ENCODE results near the gene GIT2. TPM values are rescaled to one million over a fixed set of nuclear protein-coding genes. Genes with fewer than 3 reads are reported as not detected.
A peak's percentile ranks its signal among the peaks of the same experiment; 100 is the strongest.
"Not testable (repeated sequence)": the region's sequence is repeated elsewhere in the genome, so short reads cannot be mapped to it uniquely, and the experiment has no call there.

The GIT2 gene
- polyA plus RNA-seq, 3 donors: 30.8 to 51.8 (median 48.9) TPM

DNA sequence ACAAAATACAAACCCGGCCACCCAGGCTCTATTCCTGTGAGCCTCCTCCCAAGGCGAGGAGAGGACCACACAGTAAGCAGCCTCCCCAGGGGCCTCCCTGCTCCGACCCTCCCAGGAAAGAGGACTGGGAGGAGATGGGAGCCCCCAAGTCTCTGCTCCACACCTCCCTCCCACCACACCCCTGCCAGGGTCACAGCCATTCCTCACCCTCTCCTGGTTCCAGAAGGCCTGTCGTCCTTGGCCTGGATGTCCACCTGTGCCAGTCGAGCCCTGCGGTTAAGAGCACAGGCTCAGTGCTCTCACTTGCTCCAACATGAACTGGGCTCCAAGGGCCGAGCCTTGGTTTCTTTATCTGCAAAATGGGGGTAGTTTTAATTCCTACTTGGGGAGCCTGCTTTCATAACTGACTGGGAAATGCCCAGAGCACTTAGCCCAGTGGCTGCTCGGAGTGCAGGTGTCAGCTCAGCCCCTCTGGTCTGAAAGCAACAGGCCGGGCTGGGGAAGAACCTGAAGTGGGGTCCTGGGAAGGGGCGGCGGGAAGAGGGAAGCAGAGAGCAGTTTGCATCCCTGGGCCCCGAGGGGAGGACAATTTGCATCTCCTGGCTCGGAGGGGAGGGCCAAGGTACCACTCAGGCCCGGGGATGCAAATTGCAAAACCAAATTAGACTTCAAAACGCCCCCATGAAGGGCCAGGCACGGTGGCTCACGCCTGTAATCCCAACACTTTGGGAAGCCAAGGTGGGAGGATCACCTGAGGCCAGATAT is 72.5 kb downstream of the GIT2 start:
- no peak for DNase-seq

DNA sequence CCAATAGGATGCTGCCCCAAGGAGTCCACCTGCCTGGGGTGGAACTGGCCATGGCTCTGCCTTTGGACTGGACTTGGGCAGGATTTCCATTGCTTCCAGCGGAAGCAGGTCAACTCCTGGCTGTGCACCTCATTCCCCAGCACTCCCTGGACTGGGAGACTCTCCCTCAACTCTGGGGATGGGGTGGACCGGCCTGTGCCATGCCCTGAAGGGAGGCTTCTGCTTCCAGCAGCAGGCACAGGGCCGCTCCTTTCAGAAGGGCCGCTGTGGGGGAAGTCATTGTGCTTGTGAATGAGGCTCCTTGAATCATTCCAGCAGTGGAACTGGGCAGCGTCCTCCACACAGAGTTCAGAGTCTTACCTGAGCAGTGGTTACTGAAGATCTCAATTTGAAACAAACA is 73.1 kb downstream of the GIT2 start:
- DNase-seq: no peak

DNA sequence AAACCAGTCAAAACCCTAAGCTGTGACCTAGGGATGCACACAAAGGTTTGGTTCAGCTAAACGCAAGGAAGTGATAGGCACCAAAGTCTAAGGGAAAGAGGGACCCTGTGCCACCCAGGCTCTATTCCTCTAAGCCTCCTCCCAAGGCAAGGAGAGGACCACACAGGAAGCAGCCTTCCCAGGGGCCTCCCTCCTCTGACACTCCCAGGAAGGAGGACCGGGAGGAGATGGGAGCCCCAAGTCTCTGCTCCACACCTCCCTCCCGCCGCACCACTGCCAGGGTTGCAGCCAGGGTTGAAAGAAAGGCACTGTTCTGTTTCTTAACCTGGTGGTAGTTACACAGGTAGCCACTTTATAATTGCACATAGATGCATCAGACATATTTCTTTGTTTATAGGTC is 74.2 kb downstream of the GIT2 start:
- no peak for DNase-seq

DNA sequence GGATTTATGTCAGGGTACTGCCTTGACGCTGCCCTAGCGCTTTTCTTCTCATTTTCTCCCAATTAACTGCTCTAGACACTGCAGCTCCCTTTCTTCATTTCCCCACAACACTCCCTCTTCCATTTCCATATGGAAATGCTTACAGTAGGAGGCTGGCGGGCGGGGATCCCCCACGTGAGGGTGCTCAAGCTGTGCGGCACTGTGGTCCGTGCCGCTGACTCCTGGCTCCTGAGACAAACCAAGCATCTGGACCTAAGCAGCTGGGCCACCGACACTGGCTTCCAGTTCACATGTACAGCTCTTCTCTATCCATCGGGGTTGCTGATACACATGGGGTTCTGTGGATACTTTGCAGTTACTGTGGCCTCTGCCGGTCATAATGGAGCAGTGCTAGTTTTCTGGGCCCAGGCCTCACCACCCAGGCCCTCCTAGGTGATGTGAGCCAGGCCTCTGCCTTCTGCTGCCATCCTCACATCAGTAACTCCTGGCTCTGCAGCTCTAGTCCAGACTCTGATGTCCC is 75.8 kb downstream of the GIT2 start:
- no peak for DNase-seq

DNA sequence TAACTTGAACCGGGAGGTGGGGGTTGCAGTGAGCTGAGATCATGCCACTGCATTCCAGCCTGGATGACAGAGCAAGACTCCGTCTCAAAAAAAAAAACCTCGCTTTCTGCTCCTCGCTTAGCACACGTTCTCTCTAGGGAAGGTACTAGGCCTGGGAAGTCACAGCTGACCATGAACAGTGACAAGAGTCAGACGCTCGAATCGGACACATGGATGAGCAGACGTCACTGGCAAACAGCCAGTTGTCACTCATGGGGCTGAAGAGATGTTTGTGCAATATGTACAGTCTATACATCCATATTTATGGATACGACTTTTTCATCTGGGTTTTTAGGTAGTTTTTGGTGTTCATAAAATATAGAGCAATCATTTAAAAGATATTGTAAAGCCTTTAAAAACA is 76.7 kb downstream of the GIT2 start:
- no peak for DNase-seq

DNA sequence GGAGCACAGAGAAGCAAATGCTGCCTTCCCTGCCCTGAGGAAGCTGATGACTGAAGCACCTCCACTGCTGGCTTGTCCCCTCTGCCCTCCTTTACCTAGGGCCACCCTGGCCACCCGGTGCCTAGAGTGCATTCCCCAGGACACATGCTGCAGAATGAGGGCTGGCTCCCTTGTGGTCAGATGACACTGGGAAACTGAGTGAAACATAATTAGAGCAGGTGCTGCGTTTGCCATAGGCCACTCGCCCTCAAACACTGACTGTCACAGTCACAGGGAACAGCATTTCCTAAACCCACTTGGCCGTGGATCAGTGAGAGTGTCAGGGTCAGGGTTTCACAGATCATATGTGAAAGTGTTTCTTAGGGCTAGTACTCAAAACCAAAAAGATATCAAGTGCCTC is 80.1 kb downstream of the GIT2 start:
- DNase-seq: no peak

DNA sequence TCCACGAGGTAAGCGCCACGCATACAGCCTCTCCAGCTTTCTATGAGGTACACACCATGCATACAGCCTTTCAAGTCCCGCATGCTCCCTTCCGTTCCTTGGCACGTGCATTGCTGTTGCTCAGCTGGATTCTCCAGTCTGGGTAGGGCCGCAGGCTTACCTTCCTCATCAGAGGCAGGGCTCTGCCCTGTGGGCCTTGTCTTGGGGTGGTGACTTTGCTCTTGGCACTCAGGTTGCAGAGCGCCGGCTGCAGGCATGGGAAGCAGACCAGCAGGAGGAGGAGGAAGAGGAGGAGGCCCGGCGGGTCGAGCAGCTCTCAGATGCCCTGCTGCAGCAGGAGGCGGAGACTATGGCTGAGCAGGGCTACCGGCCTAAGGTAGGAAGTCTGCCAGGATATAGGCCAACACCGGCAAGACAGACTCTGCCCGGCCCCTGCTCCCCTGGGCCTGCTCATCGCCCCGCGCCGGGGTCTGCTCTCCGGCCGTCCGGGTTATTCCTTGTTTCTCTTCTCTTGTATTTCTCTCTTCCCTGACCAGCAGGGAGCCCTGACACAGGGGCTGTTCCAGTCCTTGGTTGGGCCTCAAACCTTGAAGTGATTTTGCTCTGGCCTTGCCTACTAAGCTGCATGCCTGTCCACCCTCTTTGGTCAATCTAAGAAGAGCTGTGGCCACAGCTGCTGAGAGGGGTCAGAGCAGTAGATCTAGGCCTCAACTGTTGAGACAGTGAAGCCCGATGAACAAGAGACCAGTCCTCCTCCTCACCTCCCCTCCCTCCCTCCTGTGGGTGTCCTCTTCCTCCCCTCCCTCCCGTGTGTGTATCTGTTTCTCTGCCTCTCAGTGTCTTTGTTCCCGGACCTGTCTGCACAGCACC is 80.8 kb downstream of the GIT2 start:
- no peak for DNase-seq

DNA sequence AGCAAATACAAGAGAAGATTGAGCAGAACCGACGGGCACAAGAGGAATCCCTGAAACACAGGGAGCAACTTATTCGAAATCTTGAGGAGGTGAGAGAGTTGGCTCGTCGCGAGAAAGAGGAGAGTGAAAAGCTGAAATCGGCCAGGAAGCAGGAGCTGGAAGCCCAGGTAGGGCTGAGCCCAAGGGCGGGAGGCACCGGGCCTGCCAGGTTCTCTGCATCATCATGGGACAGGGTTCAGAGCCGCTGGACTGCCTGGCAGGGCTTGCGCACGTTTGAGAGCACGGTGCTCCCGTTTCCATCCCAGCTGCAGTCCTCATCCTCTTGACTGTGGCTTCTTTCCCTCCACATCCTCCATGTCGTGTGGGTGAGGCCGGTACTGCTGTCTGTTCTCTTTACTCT is 81.7 kb downstream of the GIT2 start:
- DNase-seq: no peak

DNA sequence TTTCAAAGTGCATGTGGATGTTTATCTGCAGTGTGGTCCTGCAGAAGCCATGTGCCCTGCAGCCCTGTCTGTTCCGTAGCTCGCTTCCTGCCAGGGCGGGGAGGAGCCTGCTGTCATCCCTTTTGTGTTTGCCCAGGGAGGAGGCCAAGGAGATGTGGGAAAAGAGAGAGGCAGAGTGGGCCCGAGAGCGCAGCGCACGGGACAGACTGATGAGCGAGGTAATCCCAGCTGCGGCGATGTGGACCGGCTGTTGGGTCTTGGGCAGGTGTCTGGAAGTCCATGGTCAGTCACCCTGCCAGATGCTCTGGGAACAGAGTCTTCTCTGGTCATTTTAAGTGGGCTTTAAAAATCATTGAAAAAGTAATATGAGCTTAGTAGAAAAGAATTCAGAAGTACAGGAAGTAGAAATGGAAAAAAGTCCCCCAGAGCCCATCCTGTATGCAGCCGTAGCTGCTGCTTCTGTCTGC is 83.3 kb downstream of the GIT2 start:
- DNase-seq: no peak

DNA sequence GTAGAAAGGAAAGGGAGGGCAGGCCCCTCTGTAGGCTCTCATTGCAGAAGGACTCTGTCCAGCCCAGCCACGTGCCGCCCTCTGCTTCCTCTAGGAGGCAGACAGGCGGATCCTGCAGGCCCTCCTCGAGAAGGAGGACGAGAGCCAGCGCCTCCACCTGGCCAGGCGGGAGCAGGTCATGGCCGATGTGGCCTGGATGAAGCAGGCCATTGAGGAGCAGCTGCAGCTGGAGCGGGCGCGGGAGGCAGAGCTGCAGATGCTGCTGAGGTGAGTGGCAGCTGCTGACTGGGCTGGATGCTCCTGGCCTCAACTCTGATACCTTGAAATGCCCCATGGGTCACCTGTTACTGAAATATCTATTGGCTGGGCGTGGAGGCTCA is 85.2 kb downstream of the GIT2 start:
- DNase-seq: no peak

DNA sequence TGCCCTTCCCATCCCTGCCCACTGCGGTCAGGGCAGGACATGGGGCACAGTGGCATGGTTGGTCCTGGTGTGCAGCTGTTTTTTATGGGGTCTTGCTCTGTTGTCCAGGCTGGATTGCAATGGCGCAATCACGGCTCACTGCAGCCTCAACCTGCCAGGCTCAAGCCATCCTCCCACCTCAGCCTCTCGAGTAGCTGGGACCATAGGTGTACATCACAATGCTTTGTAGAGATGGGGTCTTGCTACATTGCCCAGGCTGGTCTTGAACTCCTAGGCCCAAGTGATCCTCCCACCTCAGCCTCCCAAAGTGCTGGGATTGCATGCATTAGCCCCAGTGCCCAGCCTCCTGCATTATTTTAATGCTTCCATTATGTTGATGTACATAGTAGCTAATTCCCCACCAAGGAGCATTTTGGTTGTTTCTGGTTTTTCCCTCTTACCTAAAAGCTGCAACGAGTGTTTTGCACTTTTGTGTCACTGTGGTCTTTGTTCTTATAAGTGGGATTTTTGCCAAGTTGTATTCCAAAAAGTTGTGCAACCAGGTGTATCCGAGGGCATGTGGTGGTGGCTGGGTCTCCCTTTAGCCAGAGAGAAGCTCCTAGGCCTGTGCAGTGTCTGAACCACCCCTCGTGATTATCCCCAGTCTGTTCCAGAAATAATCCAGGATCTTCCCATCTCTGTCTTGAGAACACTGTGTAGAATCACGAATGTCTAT is 85.8 kb downstream of the GIT2 start:
- DNase-seq: no peak

DNA sequence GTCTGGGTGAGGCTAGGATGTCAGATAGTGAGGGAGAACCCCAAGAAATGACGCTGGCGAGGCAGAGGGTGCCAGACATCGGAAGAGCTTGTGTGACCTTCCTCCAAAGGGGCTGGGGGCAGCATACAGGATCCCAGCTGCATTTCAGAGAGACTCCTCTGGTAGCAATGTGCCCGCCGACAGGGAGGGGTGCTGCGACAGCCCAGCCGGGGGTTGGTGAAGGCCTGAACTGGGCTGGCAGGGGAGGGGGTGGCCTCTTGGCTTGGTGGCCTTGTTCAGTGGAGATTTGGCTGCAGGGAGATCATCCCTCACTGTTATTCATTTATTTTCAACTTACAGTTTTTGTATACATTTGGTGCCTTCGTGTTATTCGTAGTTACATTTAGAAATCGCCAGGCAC is 90.9 kb downstream of the GIT2 start:
- DNase-seq: no peak

DNA sequence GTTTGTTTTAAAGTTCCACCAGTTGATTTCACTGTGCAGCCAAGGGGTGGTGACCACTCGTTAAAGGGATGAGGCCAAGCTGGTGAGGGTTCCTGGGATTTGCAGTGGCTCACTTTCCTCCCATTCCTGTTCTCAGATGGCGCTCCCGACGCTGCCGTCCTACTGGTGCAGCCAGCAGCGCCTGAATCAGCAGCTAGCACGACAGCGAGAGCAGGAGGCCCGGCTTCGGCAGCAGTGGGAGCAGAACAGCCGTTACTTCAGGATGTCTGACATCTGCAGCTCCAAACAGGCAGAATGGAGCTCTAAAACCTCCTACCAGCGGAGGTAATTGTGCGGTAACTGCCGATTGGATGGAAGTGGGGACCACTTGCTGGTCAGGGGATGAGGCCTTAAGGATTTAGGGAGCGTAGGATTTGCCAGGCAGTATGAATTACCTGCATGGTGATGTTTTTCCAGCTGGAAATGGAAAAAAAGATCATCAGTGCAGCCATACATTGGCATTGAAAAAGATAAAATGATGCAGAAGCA is 93.2 kb downstream of the GIT2 start:
- no peak for DNase-seq

DNA sequence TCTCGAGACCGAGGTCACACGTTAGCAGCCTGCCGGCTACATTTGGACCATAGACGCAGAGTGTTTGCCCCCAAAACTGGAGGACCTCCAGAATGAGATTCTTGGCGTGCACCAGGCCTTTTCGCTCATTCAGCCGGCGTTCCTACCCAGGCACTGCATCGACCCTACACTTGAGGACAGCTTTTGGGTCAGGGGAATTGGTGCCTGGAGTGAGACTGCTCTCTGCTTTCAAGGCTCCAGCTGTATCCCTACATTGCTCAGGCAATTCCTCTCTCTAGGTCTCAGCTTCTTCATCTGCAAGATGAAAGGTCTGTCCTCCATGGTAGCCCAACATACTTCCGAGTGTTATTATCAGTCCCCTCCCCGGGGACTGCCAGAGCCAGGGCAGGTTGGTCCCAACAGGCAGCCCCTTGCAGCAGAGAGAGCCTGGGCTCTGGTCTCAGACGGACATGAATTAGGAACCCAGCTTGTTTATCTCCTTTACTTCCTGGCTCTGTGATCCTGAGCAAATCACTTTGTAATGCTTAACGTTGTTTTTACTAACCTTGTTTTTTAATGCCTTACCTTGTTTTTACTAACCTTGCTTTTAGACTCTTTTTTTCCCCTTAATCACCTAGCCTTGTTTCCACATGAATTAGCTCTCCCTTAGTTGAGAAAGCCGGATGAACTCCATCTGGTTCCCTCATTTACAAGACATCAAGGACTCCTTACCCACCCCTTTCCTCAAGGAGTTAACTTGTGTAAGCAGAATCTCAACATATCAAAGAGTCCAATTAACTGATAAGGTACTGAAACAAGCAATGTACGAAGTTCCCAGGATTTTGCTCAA is 95.2 kb downstream of the GIT2 start:
- no peak for DNase-seq

DNA sequence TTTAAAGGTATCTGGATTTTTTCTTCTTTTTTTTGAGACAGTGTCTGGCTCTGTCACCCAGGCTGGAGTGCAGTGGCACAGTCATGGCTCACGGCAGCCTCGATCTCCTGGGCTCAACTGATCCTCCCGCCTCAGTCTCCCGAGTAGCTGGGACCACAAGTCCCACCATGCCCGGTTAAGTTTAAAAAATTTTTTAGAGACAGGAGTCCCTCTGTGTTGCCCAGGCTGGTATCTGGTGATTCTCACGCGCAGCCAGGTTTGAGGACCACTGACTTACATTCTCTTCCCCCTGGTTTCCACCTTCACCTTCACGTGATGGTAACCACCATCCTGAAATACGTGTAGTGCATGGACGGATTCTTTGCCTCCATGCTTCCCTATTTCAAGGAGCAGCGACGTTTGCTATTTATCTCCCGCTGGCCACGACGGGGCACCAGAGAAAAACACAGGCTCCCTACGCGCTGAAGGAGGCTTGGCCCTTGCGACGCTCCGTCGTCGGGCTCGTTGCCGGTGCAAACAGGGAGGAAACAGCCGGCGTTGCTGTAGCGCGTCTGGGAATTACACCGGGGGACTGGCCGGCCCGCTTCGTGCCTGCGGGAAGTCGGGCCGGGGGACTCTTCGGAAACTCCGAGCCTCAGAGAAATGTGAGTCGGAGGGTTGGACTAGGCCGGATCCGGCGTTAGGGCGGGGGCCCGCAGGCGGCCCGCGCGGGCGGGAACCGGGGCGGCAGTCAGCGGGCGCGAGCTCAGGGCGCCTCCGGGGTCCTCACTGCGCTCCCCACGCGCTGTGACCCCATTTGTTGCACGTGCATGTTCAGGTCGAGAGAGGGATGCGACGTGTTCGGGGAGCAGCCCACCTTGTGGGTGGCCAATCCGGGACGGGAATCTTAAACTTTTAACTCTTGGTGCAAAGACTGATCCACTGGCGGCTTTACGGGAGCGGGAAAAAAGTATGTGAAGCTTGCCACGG is 96.1 kb downstream of the GIT2 start, which contains the start of gene TCHP:
Gene TCHP (plus strand): TSS at position 492 of the 969 bp plus-strand sequence. CDS start 2,753 bp downstream, outside the sequence.
- DNase-seq: peak; percentile 91

DNA sequence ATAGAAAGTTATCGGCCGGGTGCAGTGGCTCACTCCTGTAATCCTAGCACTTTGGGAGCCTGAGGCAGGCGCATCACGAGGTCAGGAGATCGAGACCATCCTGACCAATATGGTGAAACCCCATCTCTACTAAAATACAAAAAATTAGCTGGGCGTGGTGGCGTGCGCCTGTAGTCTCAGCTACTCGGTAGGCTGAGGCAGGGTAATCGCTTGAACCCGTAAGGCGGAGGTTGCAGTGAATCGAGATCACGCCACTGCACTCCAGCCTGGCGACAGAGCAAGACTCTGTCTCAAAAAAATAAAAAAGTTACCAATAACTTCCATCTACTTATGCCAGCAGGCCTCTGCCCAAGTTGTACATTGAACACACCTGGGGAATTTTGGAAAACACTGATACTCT is 96.8 kb downstream of the GIT2 start:
- not testable (repeated sequence) for DNase-seq

DNA sequence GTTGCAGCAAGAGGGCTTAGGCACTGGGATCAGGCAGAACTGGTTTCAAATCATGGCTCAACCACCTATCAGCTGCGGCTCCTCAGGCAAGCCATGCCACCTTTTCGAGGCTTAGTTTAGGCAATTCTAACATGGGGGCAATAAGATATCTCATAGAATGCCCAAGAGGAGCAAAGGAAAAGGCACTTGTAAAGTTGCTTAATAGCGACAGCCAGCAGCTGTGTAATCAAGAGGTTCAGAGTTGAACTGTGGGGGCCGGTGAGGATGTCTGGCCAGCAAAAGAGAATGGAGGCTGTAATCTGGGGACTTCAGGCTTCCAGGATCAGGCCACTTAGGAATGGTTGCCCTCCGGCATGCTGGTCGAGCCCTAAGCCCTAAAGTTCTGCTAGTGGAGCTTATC is 99.1 kb downstream of the GIT2 start:
- DNase-seq: no peak

DNA sequence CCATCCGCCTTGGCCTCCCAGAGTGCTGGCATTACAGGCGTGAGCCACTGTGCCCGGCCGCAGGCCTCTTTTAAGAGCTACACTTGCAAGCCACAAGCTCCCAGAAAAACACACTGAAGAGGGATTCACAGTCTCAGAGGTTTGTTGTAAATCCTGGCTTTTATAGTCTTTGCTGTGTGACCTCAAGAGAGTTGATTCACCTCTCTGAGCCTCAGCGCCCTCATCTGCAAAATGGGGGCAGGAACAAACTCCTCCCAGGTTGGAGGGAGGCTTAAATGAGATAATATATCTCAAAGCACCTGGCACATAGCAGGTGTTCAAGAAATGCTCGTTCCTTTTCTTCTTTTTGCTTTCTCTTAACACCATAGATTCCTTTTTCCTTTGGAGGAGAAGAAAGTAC is 100.0 kb downstream of the GIT2 start:
- DNase-seq: no peak

DNA sequence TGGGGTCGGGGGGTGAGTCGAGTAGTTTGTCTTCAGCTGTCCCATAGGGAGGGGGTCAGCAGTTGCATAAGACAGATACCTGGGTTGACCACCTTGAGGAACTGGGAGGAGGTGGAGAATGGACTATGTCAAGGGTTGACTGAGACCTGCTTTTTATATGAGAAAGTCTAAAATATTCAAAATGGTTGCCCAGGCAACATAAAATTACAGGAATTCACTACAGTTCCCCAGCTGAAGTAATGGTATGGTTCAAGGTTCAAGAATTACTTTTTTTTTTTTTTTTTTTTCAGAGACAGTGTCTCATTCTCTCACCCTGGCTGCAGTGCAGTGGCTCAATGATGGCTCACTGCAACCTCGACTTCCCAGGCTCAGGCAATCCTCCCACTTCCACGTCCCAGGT is 101.2 kb downstream of the GIT2 start:
- no peak for DNase-seq

Measured in renal pelvis (tissue), 4 donors.